H1 (cell line): ENCODE results near the gene ADAMTS3. TPM values are rescaled to one million over a fixed set of nuclear protein-coding genes. Genes with fewer than 3 reads are reported as not detected.

ENCODE experiments used
- CTCF ChIA-PET: fragments of 300-600 bp; sonication (Branson Sonifier 250); formaldehyde crosslinking; loops from one replicate; lab custom pipeline; 2021; ENCODE audit not compliant: partially characterized antibody; lab: Charles Lee
- POLR2A ChIA-PET: fragments of 300-600 bp; sonication (Branson Sonifier 250); formaldehyde crosslinking; loops from one replicate; lab custom pipeline; 2021; ENCODE audit warnings: inconsistent platforms; ENCODE audit not compliant: partially characterized antibody; lab: Charles Lee
- DNase-seq, 2 experiments: peaks; one replicate each; pipeline versions ENCODE4 v3.0.0 to v3.0.0-alpha.2; 2010 to 2022; ENCODE audit warnings: low spot score in 2 of 2, low read depth in 1 of 2, mixed read lengths in 1 of 2
- FAIRE-seq: peaks from 2 replicates; lab custom pipeline; 2011; peaks lifted over from hg19 to GRCh38; lab: Jason Lieb, UNC
- H2AFZ ChIP-seq: 2 replicates; pipeline ENCODE4 v1.8.1; 2012; ENCODE audit warnings: low read length, inconsistent platforms
- H2AK5ac ChIP-seq: 2 replicates; pipeline ENCODE4 v1.6.1; 2013; ENCODE audit warnings: low read depth, low read length
- H2BK120ac ChIP-seq: replicated peaks from 2 replicates; pipeline ENCODE3; 2013; ENCODE audit warnings: low read depth, low read length, inconsistent platforms
- H2BK12ac ChIP-seq: 2 replicates; pipeline ENCODE4 v1.6.1; 2013; ENCODE audit warnings: low read depth, low read length
- H2BK15ac ChIP-seq: 2 replicates; pipeline ENCODE4 v1.6.1; 2013; ENCODE audit warnings: low read length
- H2BK20ac ChIP-seq: 2 replicates; pipeline ENCODE4 v1.6.1; 2013; ENCODE audit warnings: low read length
- H2BK5ac ChIP-seq: 2 replicates; pipeline ENCODE4 v1.6.1; 2013; ENCODE audit warnings: low read depth, low read length
- H3K14ac ChIP-seq: 2 replicates; pipeline ENCODE4 v1.6.1; 2013; ENCODE audit warnings: inconsistent platforms; ENCODE audit not compliant: insufficient read length
- H3K18ac ChIP-seq: 2 replicates; pipeline ENCODE4 v1.6.1; 2013; ENCODE audit warnings: low read length; ENCODE audit errors: extremely low read depth
- H3K23ac ChIP-seq: 2 replicates; pipeline ENCODE4 v1.6.1; 2013; ENCODE audit warnings: inconsistent platforms; ENCODE audit not compliant: insufficient read length
- H3K23me2 ChIP-seq: 2 replicates; pipeline ENCODE4 v1.6.1; 2013; ENCODE audit warnings: low read depth, low read length
- H3K27ac ChIP-seq: 2 replicates; pipeline ENCODE4 v1.6.1; 2011; ENCODE audit warnings: low read depth, low read length, inconsistent platforms
- H3K27me3 ChIP-seq, 4 experiments: replicated peaks in 1 of 4; 1 replicate in 1 of 4; 2 replicates in 3 of 4; pipeline versions ENCODE4 v1.6.1 to v1.8.1; 2011 to 2013; ENCODE audit warnings: low read length in 3 of 4, mild to moderate bottlenecking in 3 of 4, inconsistent platforms in 2 of 4, mixed read lengths in 2 of 4, moderate library complexity in 1 of 4; ENCODE audit not compliant: control insufficient read depth in 3 of 4, insufficient read depth in 3 of 4; ENCODE audit errors: extremely low read depth in 1 of 4
- H3K36me3 ChIP-seq, 4 experiments: 2 replicates each; pipeline versions ENCODE4 v1.6.1 to v1.8.1; 2011 to 2013; ENCODE audit warnings: mild to moderate bottlenecking in 4 of 4, low read length in 3 of 4, moderate library complexity in 2 of 4, control low read depth in 1 of 4, inconsistent platforms in 1 of 4; ENCODE audit not compliant: insufficient read depth in 4 of 4, control insufficient read depth in 2 of 4
- H3K4ac ChIP-seq: replicated peaks from 2 replicates; pipeline ENCODE3; 2013; ENCODE audit warnings: low read length, low read depth, mixed read lengths, inconsistent platforms; ENCODE audit not compliant: insufficient read length
- H3K4me1 ChIP-seq, 4 experiments: replicated peaks in 1 of 4; 1 replicate in 1 of 4; 2 replicates in 3 of 4; pipeline versions ENCODE4 v1.6.1 to v1.8.1; 2011 to 2013; ENCODE audit warnings: low read length in 3 of 4, inconsistent platforms in 2 of 4, mixed read lengths in 1 of 4; ENCODE audit not compliant: insufficient read depth in 4 of 4, control insufficient read depth in 3 of 4
- H3K4me2 ChIP-seq, 2 experiments: 2 replicates each; pipeline versions ENCODE4 v1.6.1 to v1.8.1; 2011 to 2013; ENCODE audit warnings: low read depth in 2 of 2, low read length in 2 of 2, control low read depth in 1 of 2, inconsistent platforms in 1 of 2, mild to moderate bottlenecking in 1 of 2; ENCODE audit not compliant: insufficient read depth in 1 of 2
- H3K4me3 ChIP-seq, 4 experiments: fragments of 200-600, 300-600 bp in 1 of 4; sonication (generic), shearing (Covaris generic), sonication (Bioruptor Twin) in 1 of 4; 2 replicates each; pipeline versions ENCODE4 v1.5.1 to v1.8.1; 2011 to 2016; ENCODE audit warnings: low read length in 4 of 4, low read depth in 3 of 4, control low read depth in 2 of 4, inconsistent platforms in 2 of 4, mild to moderate bottlenecking in 2 of 4, mixed read lengths in 1 of 4, moderate library complexity in 1 of 4; ENCODE audit not compliant: insufficient read depth in 2 of 4; ENCODE audit errors: extremely low read depth in 1 of 4
- H3K56ac ChIP-seq: replicated peaks from 2 replicates; pipeline ENCODE3; 2013; ENCODE audit warnings: low read depth, mild to moderate bottlenecking, mixed read lengths, low read length, inconsistent platforms; ENCODE audit not compliant: insufficient read length
- H3K79me1 ChIP-seq: 2 replicates; pipeline ENCODE4 v1.6.1; 2013; ENCODE audit warnings: low read depth, low read length, control low read depth
- H3K79me2 ChIP-seq, 2 experiments: 2 replicates each; pipeline versions ENCODE4 v1.6.1 to v1.8.1; 2012 to 2013; ENCODE audit warnings: low read length in 2 of 2, mild to moderate bottlenecking in 2 of 2, inconsistent platforms in 1 of 2; ENCODE audit not compliant: insufficient read depth in 2 of 2, control insufficient read depth in 1 of 2
- H3K9ac ChIP-seq, 4 experiments: replicated peaks in 1 of 4; 1 replicate in 1 of 4; 2 replicates in 3 of 4; pipeline versions ENCODE4 v1.6.1 to v1.8.1; 2011 to 2013; ENCODE audit warnings: low read depth in 3 of 4, low read length in 3 of 4, control low read depth in 2 of 4, mild to moderate bottlenecking in 2 of 4, moderate library complexity in 2 of 4, inconsistent platforms in 1 of 4; ENCODE audit errors: extremely low read depth in 1 of 4
- H3K9me3 ChIP-seq, 2 experiments: 2 replicates each; pipeline versions ENCODE4 v1.6.1 to v1.8.1; 2012 to 2013; ENCODE audit warnings: mild to moderate bottlenecking in 2 of 2, moderate library complexity in 2 of 2, control low read depth in 1 of 2, inconsistent platforms in 1 of 2, low read depth in 1 of 2, low read length in 1 of 2, mixed read lengths in 1 of 2; ENCODE audit not compliant: insufficient read depth in 2 of 2
- H4K20me1 ChIP-seq, 2 experiments: replicated peaks in 1 of 2; 2 replicates each; pipeline versions ENCODE3 to v1.8.1; 2011 to 2013; ENCODE audit warnings: inconsistent platforms in 2 of 2, low read length in 2 of 2, mild to moderate bottlenecking in 1 of 2; ENCODE audit not compliant: insufficient read depth in 2 of 2, control insufficient read depth in 1 of 2
- H4K5ac ChIP-seq: 2 replicates; pipeline ENCODE4 v1.6.1; 2013; ENCODE audit warnings: low read length, low read depth, mixed read lengths, inconsistent platforms; ENCODE audit not compliant: insufficient read length
- H4K8ac ChIP-seq: 2 replicates; pipeline ENCODE4 v1.8.0; 2013; ENCODE audit warnings: mild to moderate bottlenecking, moderate library complexity, low read length, inconsistent platforms; ENCODE audit not compliant: insufficient read depth; ENCODE audit errors: extremely low read depth
- H4K91ac ChIP-seq: replicated peaks from 2 replicates; pipeline ENCODE3; 2013; ENCODE audit warnings: low read length, mixed read lengths, inconsistent platforms; ENCODE audit not compliant: insufficient read length
- CHD2 ChIP-seq: IDR thresholded peaks from 2 replicates; pipeline ENCODE4 v1.6.1; 2012; ENCODE audit warnings: low read length, improper control_type of control experiment
- CTBP2 ChIP-seq: IDR thresholded peaks from 2 replicates; pipeline ENCODE4 v1.7.0; 2011; ENCODE audit warnings: borderline replicate concordance, mild to moderate bottlenecking, moderate library complexity, mixed read lengths, low read length; ENCODE audit not compliant: insufficient read depth, insufficient read length
- GTF2F1 ChIP-seq: IDR thresholded peaks from 2 replicates; pipeline ENCODE4 v1.6.1; 2012; ENCODE audit warnings: low read depth, low read length, improper control_type of control experiment, borderline replicate concordance
- HDAC6 ChIP-seq: IDR thresholded peaks from one replicate; pipeline ENCODE4 v1.7.1; 2012; ENCODE audit warnings: low read depth, mild to moderate bottlenecking, inconsistent platforms, low read length, moderate library complexity
- KDM1A ChIP-seq: fragments of 200-600, 300-600 bp; sonication (generic); IDR thresholded peaks from 2 replicates; pipeline ENCODE4 v1.7.1; 2016; ENCODE audit warnings: mild to moderate bottlenecking, low read length, borderline replicate concordance
- NANOG ChIP-seq: IDR thresholded peaks from 2 replicates; pipeline ENCODE4 v1.6.1; 2011; ENCODE audit warnings: low read length, low read depth, mild to moderate bottlenecking, inconsistent platforms; ENCODE audit not compliant: insufficient read depth, poor library complexity, severe bottlenecking
- NRF1 ChIP-seq: IDR thresholded peaks from 2 replicates; pipeline ENCODE4 v1.6.1; 2011; ENCODE audit warnings: mild to moderate bottlenecking, low read depth, low read length, improper control_type of control experiment
- POU5F1 ChIP-seq: IDR thresholded peaks from 2 replicates; pipeline ENCODE4 v1.6.1; 2011; ENCODE audit warnings: low read depth, mild to moderate bottlenecking, low read length, moderate library complexity
- RFX5 ChIP-seq: IDR thresholded peaks from 2 replicates; pipeline ENCODE4 v1.6.1; 2011; ENCODE audit warnings: low read depth, low read length, improper control_type of control experiment, borderline replicate concordance
- SIN3A ChIP-seq, 2 experiments: IDR thresholded peaks in 1 of 2; conservative IDR thresholded peaks in 1 of 2; 2 replicates each; pipeline ENCODE4 v1.6.1; 2011 to 2012; ENCODE audit warnings: low read length in 2 of 2, improper control_type of control experiment in 1 of 2, low read depth in 1 of 2, mild to moderate bottlenecking in 1 of 2
- SRF ChIP-seq: IDR thresholded peaks from 2 replicates; pipeline ENCODE4 v1.6.1; 2011; ENCODE audit warnings: mild to moderate bottlenecking, low read depth, low read length, moderate library complexity
- YY1 ChIP-seq: IDR thresholded peaks from 2 replicates; pipeline ENCODE4 v1.6.1; 2011; ENCODE audit warnings: low read depth, mild to moderate bottlenecking, low read length
- WGBS, 2 experiments: shearing (Covaris generic) in 1 of 2; methylation state at CpG; one replicate each; pipeline versions ENCODE4 v1.1.6 to v1.1.7; 2013 to 2015; ENCODE audit warnings: low lambda C conversion rate in 2 of 2, mixed read lengths in 2 of 2, inconsistent platforms in 1 of 2, low coverage in 1 of 2, missing lambda C conversion rate in 1 of 2; ENCODE audit not compliant: insufficient replicate concordance in 2 of 2, insufficient coverage in 1 of 2, insufficient read length in 1 of 2; ENCODE audit errors: extremely low coverage in 1 of 2, missing lambda C conversion rate in 1 of 2; 5-methylcytosine and 5-hydroxymethylcytosine counted together
- polyA plus RNA-seq, 7 experiments: library from polyadenylated mRNA; depleted of rRNA in 3 of 7; stranded (reverse) in 5 of 7; unstranded in 2 of 7; fragments of >200 nt in 5 of 7; fragments of 200-250 nt in 2 of 7; gene quantifications; 1 replicate in 5 of 7; 2 replicates in 1 of 7; 4 replicates in 1 of 7; pipeline versions ENCODE4 v1.2.1 to v1.2.3, GENCODE V29; 2011 to 2013; ENCODE audit warnings: missing spikeins in 2 of 7, mixed read lengths in 2 of 7
- total RNA-seq: library from RNA; stranded (reverse); fragmentation: NEBNext Ultra II Directional; extraction: Animal tissue kit (Norgen Biotek cat#: 25700); gene quantifications from 2 replicates; pipeline ENCODE4 v1.2.1, GENCODE V29; 2021
- TF ChIP-seq, protein P1 (sequence below): IDR thresholded peaks from 2 replicates; pipeline ENCODE4 v1.6.1; 2011; ENCODE audit warnings: low read length, improper control_type of control experiment

Gene ADAMTS3
- total and polyA plus RNA-seq, 2 of the 8 experiments (the other 6 are each of a cell fraction or from before 2014, with no cell fraction given): 1.3 to 3.4 TPM

- no peak overlapping the region for H3K56ac ChIP-seq
- H2AFZ ChIP-seq: no peak overlapping the region
- H3K27ac ChIP-seq: no peak overlapping the region
- H3K23ac ChIP-seq: no peak overlapping the region
- DNase-seq: no peak
- WGBS, 2 experiments: 96% methylated on average over 4 of the region's 4 CpGs; no CpG with 5 or more reads in 1 of the 2 experiments
- no peak overlapping the region for H3K4me2 ChIP-seq
- no peak overlapping the region for H4K8ac ChIP-seq
- no peaks in the 10 kb centered on the region for H3K4me1 ChIP-seq
- H3K18ac ChIP-seq: no peak overlapping the region
- no peaks in the 10 kb centered on the region for H4K20me1 ChIP-seq
- H2BK5ac ChIP-seq: no peak overlapping the region
- no peak overlapping the region for H4K5ac ChIP-seq
- POLR2A ChIA-PET: no interaction called here
- H3K27me3 ChIP-seq: no peaks in the 10 kb centered on the region
- H4K91ac ChIP-seq: no peak overlapping the region
- H3K4ac ChIP-seq: no peak overlapping the region
- no peak overlapping the region for H3K14ac ChIP-seq
- H3K9me3 ChIP-seq: no peaks in the 10 kb centered on the region
- no peak overlapping the region for H3K4me3 ChIP-seq
- no peak overlapping the region for H2BK120ac ChIP-seq
- no peaks in the 10 kb centered on the region for H3K79me1 ChIP-seq
- CTCF ChIA-PET: interaction anchor here (1.7 kb wide), 1 partner anchor 26 kb away, joined by 5 read pairs; no protein-coding TSS in a partner anchor
- no peak overlapping the region for H3K9ac ChIP-seq
- no peaks in the 10 kb centered on the region for H3K79me2 ChIP-seq
- no peaks in the 10 kb centered on the region for H3K36me3 ChIP-seq
- no peak for FAIRE-seq
- no peak overlapping the region for H2BK12ac ChIP-seq
- no peaks in the 10 kb centered on the region for H3K23me2 ChIP-seq
- H2BK15ac ChIP-seq: no peak overlapping the region
- no peak overlapping the region for H2AK5ac ChIP-seq
- no peak overlapping the region for H2BK20ac ChIP-seq
- TF ChIP-seq GTF2F1 (no peak), NANOG (no peak), YY1 (no peak), POU5F1 (no peak), CTBP2 (no peak), NRF1 (no peak), SIN3A (conservative IDR thresholded peaks at IDR 0.05 in 1 of 2, IDR thresholded peaks at IDR 0.05 in 1 of 2; ENCODE audit: low read depth in 1 of 2, low read length in 2 of 2) (no peak), KDM1A (no peak), HDAC6 (no peak), RFX5 (no peak), SRF (no peak), CHD2 (no peak)
- TF ChIP-seq, protein P1, sequence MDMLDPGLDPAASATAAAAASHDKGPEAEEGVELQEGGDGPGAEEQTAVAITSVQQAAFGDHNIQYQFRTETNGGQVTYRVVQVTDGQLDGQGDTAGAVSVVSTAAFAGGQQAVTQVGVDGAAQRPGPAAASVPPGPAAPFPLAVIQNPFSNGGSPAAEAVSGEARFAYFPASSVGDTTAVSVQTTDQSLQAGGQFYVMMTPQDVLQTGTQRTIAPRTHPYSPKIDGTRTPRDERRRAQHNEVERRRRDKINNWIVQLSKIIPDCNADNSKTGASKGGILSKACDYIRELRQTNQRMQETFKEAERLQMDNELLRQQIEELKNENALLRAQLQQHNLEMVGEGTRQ: no peak
Measured at GRCh38 chr4:72352711-72353110, 216.3 kb downstream of the ADAMTS3 start.
